IPS-18a (cell line): ENCODE results near the gene CEP162.
"Not testable (repeated sequence)": the region's sequence is repeated elsewhere in the genome, so short reads cannot be mapped to it uniquely, and the experiment has no call there.

Experiments used
- H3K27ac ChIP-seq: one replicate; pipeline ENCODE4 v1.5.1; 2013; ENCODE audit warnings: low read length
- H3K27me3 ChIP-seq: one replicate; pipeline ENCODE4 v1.6.1; 2013; ENCODE audit warnings: mild to moderate bottlenecking, low read length; ENCODE audit not compliant: control insufficient read depth, insufficient read depth
- H3K36me3 ChIP-seq: one replicate; pipeline ENCODE4 v1.6.1; 2013; ENCODE audit warnings: low read depth, low read length; ENCODE audit not compliant: control insufficient read depth
- H3K4me1 ChIP-seq: one replicate; pipeline ENCODE4 v1.6.1; 2013; ENCODE audit warnings: low read depth, low read length; ENCODE audit not compliant: control insufficient read depth
- H3K4me3 ChIP-seq: one replicate; pipeline ENCODE4 v1.5.1; 2013; ENCODE audit warnings: low read length
- H3K9ac ChIP-seq: one replicate; pipeline ENCODE4 v1.6.1; 2013; ENCODE audit warnings: mild to moderate bottlenecking, low read length, moderate library complexity
- H3K9me3 ChIP-seq: one replicate; pipeline ENCODE4 v1.6.1; 2013; ENCODE audit warnings: low read depth, low read length; ENCODE audit not compliant: control insufficient read depth

CEP162 gene

GRCh38 chr6:84177241-84177640 is 50.2 kb downstream of the CEP162 start:
- Histone ChIP-seq H3K4me1 (no peaks in the 10 kb centered on the region), H3K4me3 (no peak overlapping the region), H3K27ac (no peak overlapping the region), H3K27me3 (no peaks in the 10 kb centered on the region), H3K9me3 (no peaks in the 10 kb centered on the region), H3K36me3 (peaks cover 6% of the 10 kb centered on the region), H3K9ac (no peak overlapping the region)

DNA sequence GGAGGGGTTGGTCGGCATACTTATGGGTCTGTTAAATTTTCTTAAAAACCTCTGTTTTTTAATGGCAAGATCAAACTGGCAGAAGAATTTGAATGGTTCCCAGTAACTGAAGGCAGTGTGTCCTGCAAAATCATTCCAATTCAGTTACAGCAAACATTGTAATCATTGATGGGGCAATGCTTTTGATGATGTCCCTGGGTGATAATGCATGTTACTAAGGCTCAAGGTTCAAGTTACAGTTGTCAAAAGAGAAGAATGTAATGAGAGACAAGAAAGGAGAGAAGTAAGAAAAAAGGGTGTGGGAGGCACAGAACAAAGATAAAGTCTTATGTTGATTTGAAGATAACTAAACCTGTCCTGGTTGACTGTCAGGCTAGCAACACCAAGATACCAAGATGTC is 54.9 kb downstream of the CEP162 start:
- H3K4me3 ChIP-seq, result no peak overlapping the region
- no peaks in the 10 kb centered on the region for H3K4me1 ChIP-seq
- H3K9ac ChIP-seq, result no peak overlapping the region
- no peaks in the 10 kb centered on the region for H3K27me3 ChIP-seq
- H3K9me3 ChIP-seq, result no peaks in the 10 kb centered on the region
- peaks cover 10% of the 10 kb centered on the region for H3K36me3 ChIP-seq
- H3K27ac ChIP-seq, result no peak overlapping the region

DNA sequence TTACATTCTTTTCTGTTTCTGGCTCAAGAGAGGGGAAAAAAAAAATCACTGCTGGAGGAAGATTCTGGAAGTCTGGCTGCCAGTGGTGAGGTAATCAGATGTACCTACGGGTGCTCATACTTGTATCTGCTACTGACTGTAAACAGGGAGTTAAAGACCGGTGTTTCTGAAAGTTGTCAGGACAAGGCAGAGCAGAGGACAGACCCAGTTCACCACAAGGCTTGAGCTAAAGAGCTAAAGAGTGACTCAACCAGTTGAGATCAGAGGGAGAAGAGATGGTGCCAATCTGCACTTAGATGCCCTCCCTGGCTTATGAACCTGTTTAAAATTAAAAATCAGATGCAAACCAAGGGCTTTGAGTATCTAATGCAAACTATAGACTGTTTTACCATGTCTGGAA is 55.4 kb downstream of the CEP162 start:
- Histone ChIP-seq H3K9ac (no peak overlapping the region), H3K4me3 (no peak overlapping the region), H3K36me3 (peaks cover 10% of the 10 kb centered on the region), H3K9me3 (no peaks in the 10 kb centered on the region), H3K27ac (no peak overlapping the region), H3K4me1 (no peaks in the 10 kb centered on the region), H3K27me3 (no peaks in the 10 kb centered on the region)

- Histone ChIP-seq H3K4me3 (no peak overlapping the region), H3K9ac (no peak overlapping the region), H3K4me1 (no peaks in the 10 kb centered on the region), H3K9me3 (no peaks in the 10 kb centered on the region), H3K27me3 (no peaks in the 10 kb centered on the region), H3K36me3 (peaks cover 4% of the 10 kb centered on the region), H3K27ac (no peak overlapping the region)
These were observed 60.0 kb downstream of the CEP162 start for GRCh38 chr6:84167457-84167856.

DNA sequence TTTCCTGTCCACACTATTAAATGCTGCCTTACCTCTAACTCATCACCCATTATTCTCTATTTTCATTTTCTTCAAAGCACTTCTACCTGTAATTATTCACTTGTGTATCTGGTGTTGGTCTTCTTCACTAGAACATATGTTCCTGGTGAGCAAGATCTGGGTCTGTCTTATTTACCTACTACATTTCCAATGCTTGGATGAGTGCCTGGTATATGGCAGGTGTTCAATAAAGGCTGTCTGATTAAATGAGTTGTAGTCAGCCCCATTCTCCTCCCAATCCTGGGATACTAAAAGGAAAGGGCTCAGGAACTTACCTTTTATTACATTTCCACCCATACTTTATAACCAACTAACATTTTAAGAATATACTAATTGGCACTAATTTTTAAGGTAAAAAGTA is 61.0 kb downstream of the CEP162 start:
- no peak overlapping the region for H3K4me3 ChIP-seq
- no peaks in the 10 kb centered on the region for H3K4me1 ChIP-seq
- H3K9me3 ChIP-seq, result no peaks in the 10 kb centered on the region
- peaks cover 4% of the 10 kb centered on the region for H3K36me3 ChIP-seq
- H3K9ac ChIP-seq, result no peak overlapping the region
- H3K27ac ChIP-seq, result no peak overlapping the region
- no peaks in the 10 kb centered on the region for H3K27me3 ChIP-seq

DNA sequence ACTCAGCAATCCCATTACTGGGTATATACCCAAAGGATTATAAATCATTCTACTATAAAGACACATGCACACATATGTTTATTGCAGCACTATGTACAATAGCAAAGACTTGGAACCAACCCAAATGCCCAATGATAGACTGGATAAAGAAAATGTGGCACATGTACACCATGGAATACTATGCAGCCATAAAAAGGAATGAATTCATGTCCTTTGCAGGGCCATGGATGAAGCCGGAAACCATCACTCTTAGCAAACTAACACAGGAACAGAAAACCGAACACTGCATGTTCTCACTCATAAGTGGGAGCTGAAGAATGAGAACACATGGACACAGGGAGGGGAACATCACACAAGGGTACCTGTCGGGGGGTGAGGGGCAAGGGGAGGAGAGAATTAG is 63.1 kb downstream of the CEP162 start:
- not testable (repeated sequence) for H3K4me1 ChIP-seq, H3K9ac ChIP-seq, H3K27ac ChIP-seq, H3K27me3 ChIP-seq, H3K9me3 ChIP-seq, H3K4me3 ChIP-seq, H3K36me3 ChIP-seq

- no peaks in the 10 kb centered on the region for H3K4me1 ChIP-seq
- no peaks in the 10 kb centered on the region for H3K36me3 ChIP-seq
- H3K4me3 ChIP-seq, result no peak overlapping the region
- H3K9ac ChIP-seq, result no peak overlapping the region
- no peaks in the 10 kb centered on the region for H3K27me3 ChIP-seq
- H3K9me3 ChIP-seq, result no peaks in the 10 kb centered on the region
- no peak overlapping the region for H3K27ac ChIP-seq
These were observed 66.3 kb downstream of the CEP162 start for GRCh38 chr6:84161190-84161589.

DNA sequence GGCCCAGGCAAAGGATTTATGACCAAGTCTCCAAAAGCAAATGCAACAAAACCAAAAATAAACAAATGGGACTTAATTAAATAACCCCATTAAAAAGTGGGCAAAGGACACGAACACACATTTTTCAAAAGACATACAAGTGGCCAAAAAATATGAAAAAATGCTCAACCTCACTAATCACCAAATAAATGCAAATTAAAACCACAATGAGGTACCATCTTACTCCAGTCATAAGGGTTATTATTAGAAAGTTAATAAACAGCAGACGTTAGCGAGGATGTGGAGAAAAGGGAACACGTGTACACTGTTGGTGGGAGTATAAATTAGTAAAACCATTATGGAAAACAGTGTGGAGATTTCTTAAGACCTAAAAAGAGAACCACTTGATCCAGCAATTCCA is 71.1 kb downstream of the CEP162 start:
- Histone ChIP-seq H3K9ac (no peak overlapping the region), H3K4me3 (no peak overlapping the region), H3K4me1 (no peaks in the 10 kb centered on the region), H3K27ac (no peak overlapping the region), H3K27me3 (no peaks in the 10 kb centered on the region), H3K36me3 (peaks cover 7% of the 10 kb centered on the region), H3K9me3 (no peaks in the 10 kb centered on the region)

DNA sequence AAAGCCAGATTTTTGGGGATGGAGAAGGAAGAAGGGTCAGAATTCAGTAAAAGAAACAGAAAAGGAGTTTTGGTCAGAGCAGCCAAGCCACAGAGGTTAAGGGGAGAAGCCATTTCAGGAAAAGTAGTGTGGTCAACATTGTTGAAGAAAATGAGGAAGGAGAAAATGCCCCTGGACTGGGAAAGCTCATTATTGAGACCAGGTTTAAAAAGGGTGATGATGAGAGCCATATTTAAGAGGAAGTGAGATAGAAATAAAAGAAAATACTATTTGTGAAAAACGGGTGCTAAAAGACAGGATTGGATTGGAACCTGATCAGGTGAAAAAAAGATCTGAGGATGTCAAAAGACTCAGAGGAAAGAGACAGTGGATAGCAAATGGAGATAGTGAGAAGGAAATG is 75.8 kb downstream of the CEP162 start:
- Histone ChIP-seq H3K4me3 (no peak overlapping the region), H3K9me3 (no peaks in the 10 kb centered on the region), H3K36me3 (peaks cover 9% of the 10 kb centered on the region), H3K4me1 (no peaks in the 10 kb centered on the region), H3K9ac (no peak overlapping the region), H3K27me3 (no peaks in the 10 kb centered on the region), H3K27ac (no peak overlapping the region)

DNA sequence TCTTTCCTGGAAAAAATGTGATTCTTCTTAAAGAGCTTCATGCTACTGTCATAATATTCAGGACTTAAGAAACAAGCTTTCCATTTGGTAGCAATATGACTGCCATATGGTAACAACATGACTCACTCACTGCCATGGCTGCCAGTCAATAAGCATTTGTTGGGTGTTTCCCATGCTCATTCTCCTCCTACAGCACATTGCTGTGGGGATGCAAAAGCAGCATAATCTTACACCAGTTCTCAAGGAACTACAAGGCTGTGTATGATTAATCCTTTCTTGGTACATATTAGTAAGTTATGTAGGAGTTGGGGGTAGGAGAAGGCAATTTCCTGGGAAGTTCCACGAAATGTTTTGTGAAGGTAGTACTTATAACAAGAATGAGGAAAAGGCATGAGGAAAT is 76.7 kb downstream of the CEP162 start:
- Histone ChIP-seq H3K9me3 (no peaks in the 10 kb centered on the region), H3K4me1 (no peaks in the 10 kb centered on the region), H3K27me3 (no peaks in the 10 kb centered on the region), H3K27ac (no peak overlapping the region), H3K9ac (no peak overlapping the region), H3K4me3 (no peak overlapping the region), H3K36me3 (peaks cover 9% of the 10 kb centered on the region)

DNA sequence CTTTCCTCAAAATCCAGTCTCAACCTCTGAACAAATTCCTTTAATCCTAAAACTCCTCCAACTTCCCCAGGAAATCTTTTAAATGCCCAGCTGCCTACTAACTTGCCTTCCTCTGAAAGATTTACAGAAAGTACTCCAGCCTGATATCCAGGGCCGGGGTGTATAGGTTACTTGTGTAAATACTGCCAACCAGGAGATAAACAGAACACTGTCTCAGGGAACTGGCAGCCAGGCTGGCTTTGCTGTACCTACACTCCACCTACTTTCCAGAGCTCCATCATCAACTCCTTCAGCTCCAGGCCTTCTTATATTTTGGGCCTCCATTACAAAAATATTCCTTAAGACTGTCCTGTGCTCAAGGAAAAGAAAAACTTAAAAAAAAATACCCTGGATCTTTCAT is 85.9 kb downstream of the CEP162 start:
- Histone ChIP-seq H3K9ac (no peak overlapping the region), H3K4me3 (no peak overlapping the region), H3K4me1 (no peaks in the 10 kb centered on the region), H3K36me3 (peaks cover 3% of the 10 kb centered on the region), H3K27ac (no peak overlapping the region), H3K9me3 (no peaks in the 10 kb centered on the region), H3K27me3 (no peaks in the 10 kb centered on the region)

DNA sequence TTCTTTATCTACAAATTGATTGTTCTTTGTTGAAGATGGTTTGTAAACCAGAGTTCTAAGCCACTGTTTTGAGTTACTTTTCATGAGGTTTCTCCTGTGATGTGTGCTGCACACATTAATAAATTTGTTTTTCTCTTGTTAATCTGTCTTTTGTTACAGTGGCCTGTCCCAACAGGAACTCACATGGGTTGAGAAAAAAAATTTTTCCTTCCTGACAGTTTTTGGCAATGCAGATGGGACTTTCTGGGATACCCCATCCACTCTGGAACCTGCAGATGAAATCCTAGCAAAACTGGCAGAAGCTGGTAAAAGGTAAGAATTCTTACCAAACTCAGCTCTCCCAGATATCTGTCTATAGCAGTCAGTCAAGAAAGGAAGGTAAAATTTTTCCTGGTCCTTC is 88.1 kb downstream of the CEP162 start:
- no peak overlapping the region for H3K27ac ChIP-seq
- no peak overlapping the region for H3K9ac ChIP-seq
- H3K4me1 ChIP-seq, result no peaks in the 10 kb centered on the region
- H3K4me3 ChIP-seq, result no peak overlapping the region
- no peaks in the 10 kb centered on the region for H3K27me3 ChIP-seq
- no peaks in the 10 kb centered on the region for H3K9me3 ChIP-seq
- H3K36me3 ChIP-seq, result no peaks in the 10 kb centered on the region
